IMR-90 (cell line): Measurements from ENCODE around the gene IFNGR1. TPM values are rescaled to one million over a fixed set of nuclear protein-coding genes. Genes with fewer than 3 reads are reported as not detected.

Experiments
- ATAC-seq: fragments of 200-7000 bp; cut with Tn5 transposase; 2 replicates; pipeline ENCODE4 v1.9.1; 2020; ENCODE audit warnings: low read depth, mild to moderate bottlenecking, moderate library complexity
- BruUV-seq: library from RNA; stranded (reverse); fragments of 400-500 nt; replicated peaks from 2 replicates; lab custom pipeline; 2021; lab: Mats Ljungman, UMichigan
- CTCF ChIA-PET: fragments of 300-600 bp; formaldehyde crosslinking; extraction: SDS; loops from one replicate; lab custom pipeline; 2021; ENCODE audit warnings: antibody characterized with exemption; lab: Yijun Ruan, JAX
- POLR2A ChIA-PET: fragments of 300-600 bp; sonication (Branson Sonifier 250); formaldehyde crosslinking; loops from one replicate; lab custom pipeline; 2022; ENCODE audit warnings: antibody characterized with exemption; ENCODE audit not compliant: unreplicated experiment; lab: Charles Lee
- DNase-seq: peaks from one replicate; pipeline ENCODE4 v3.0.0; 2013
- H2AFZ ChIP-seq: replicated peaks from 2 replicates; pipeline ENCODE3; 2013; ENCODE audit warnings: low read length, mild to moderate bottlenecking; ENCODE audit not compliant: poor library complexity
- H2AK5ac ChIP-seq: 2 replicates; pipeline ENCODE4 v1.6.1; 2013; ENCODE audit warnings: low read depth, low read length, inconsistent platforms
- H2AK9ac ChIP-seq: replicated peaks from 2 replicates; pipeline ENCODE3; 2013; ENCODE audit warnings: mild to moderate bottlenecking, low read depth, low read length, moderate library complexity; ENCODE audit not compliant: poor library complexity
- H2BK120ac ChIP-seq: 2 replicates; pipeline ENCODE4 v1.6.1; 2013; ENCODE audit warnings: low read depth, low read length, inconsistent platforms
- H2BK15ac ChIP-seq: 3 replicates; pipeline ENCODE4 v1.6.1; 2013; ENCODE audit warnings: low read depth, low read length, inconsistent platforms
- H2BK20ac ChIP-seq: 2 replicates; pipeline ENCODE4 v1.6.1; 2013; ENCODE audit warnings: low read depth, mild to moderate bottlenecking, inconsistent platforms, low read length, moderate library complexity
- H2BK5ac ChIP-seq: 2 replicates; pipeline ENCODE4 v1.6.1; 2013; ENCODE audit warnings: mild to moderate bottlenecking, low read depth, low read length, inconsistent platforms; ENCODE audit not compliant: poor library complexity, severe bottlenecking
- H3K14ac ChIP-seq: replicated peaks from 2 replicates; pipeline ENCODE4 v1.6.1; 2013; ENCODE audit warnings: low read depth, low read length, inconsistent platforms
- H3K18ac ChIP-seq: 2 replicates; pipeline ENCODE4 v1.6.1; 2013; ENCODE audit warnings: low read depth, low read length, control low read depth
- H3K23ac ChIP-seq: 2 replicates; pipeline ENCODE4 v1.6.1; 2013; ENCODE audit warnings: low read depth, low read length, inconsistent platforms
- H3K27ac ChIP-seq: 2 replicates; pipeline ENCODE4 v1.5.1; 2013; ENCODE audit warnings: mild to moderate bottlenecking, control low read depth, low read length; ENCODE audit not compliant: insufficient read depth
- H3K27me3 ChIP-seq: 2 replicates; pipeline ENCODE4 v1.6.1; 2013; ENCODE audit warnings: low read length; ENCODE audit not compliant: control insufficient read depth, insufficient read depth
- H3K36me3 ChIP-seq: 2 replicates; pipeline ENCODE4 v1.6.1; 2013; ENCODE audit warnings: low read length, mixed read lengths; ENCODE audit not compliant: control insufficient read depth, insufficient read depth
- H3K4ac ChIP-seq: 2 replicates; pipeline ENCODE4 v1.6.1; 2013; ENCODE audit warnings: low read depth, low read length, inconsistent platforms
- H3K4me1 ChIP-seq: 2 replicates; pipeline ENCODE4 v1.6.1; 2013; ENCODE audit warnings: low read length, mixed read lengths; ENCODE audit not compliant: control insufficient read depth, insufficient read depth
- H3K4me2 ChIP-seq: 2 replicates; pipeline ENCODE4 v1.6.1; 2013; ENCODE audit warnings: low read depth, mild to moderate bottlenecking, control low read depth, low read length, moderate library complexity
- H3K4me3 ChIP-seq: 2 replicates; pipeline ENCODE4 v1.5.1; 2013; ENCODE audit warnings: low read depth, mild to moderate bottlenecking, control low read depth, low read length, moderate library complexity; ENCODE audit not compliant: insufficient read depth
- H3K56ac ChIP-seq: 2 replicates; pipeline ENCODE4 v1.6.1; 2013; ENCODE audit warnings: low read length, inconsistent platforms; ENCODE audit not compliant: insufficient read depth; ENCODE audit errors: extremely low read depth
- H3K79me1 ChIP-seq, 2 experiments: 2 replicates each; pipeline ENCODE4 v1.6.1; 2013; ENCODE audit warnings: low read length in 2 of 2, inconsistent platforms in 1 of 2, low read depth in 1 of 2
- H3K9ac ChIP-seq: 2 replicates; pipeline ENCODE4 v1.6.1; 2013; ENCODE audit warnings: low read depth, low read length, control low read depth
- H3K9me1 ChIP-seq: 2 replicates; pipeline ENCODE4 v1.6.1; 2013; ENCODE audit warnings: low read length, inconsistent platforms; ENCODE audit not compliant: insufficient read depth
- H3K9me3 ChIP-seq: 2 replicates; pipeline ENCODE4 v1.6.1; 2013; ENCODE audit warnings: low read length; ENCODE audit not compliant: control insufficient read depth, insufficient read depth
- H4K20me1 ChIP-seq: 2 replicates; pipeline ENCODE4 v1.6.1; 2013; ENCODE audit warnings: low read length, inconsistent platforms; ENCODE audit not compliant: insufficient read depth
- H4K5ac ChIP-seq: 2 replicates; pipeline ENCODE4 v1.6.1; 2013; ENCODE audit warnings: mild to moderate bottlenecking, low read depth, low read length, control low read depth
- H4K8ac ChIP-seq, 2 experiments: 2 replicates each; pipeline ENCODE4 v1.6.1; 2013; ENCODE audit warnings: low read depth in 2 of 2, low read length in 2 of 2, control low read depth in 1 of 2, inconsistent platforms in 1 of 2
- H4K91ac ChIP-seq: 2 replicates; pipeline ENCODE4 v1.6.1; 2013; ENCODE audit warnings: low read depth, low read length, inconsistent platforms; ENCODE audit not compliant: insufficient read depth
- BHLHE40 ChIP-seq: fragments of 150-350 bp; IDR thresholded peaks from 2 replicates; pipeline ENCODE4 v1.6.1; 2016; ENCODE audit warnings: mild to moderate bottlenecking, low read depth, low read length
- FOS ChIP-seq: fragments of 150-350 bp; IDR thresholded peaks from 2 replicates; pipeline ENCODE4 v1.6.1; 2016; ENCODE audit warnings: low read depth, low read length
- MAFK ChIP-seq: IDR thresholded peaks from 2 replicates; pipeline ENCODE4 v1.6.1; 2012; ENCODE audit warnings: low read depth, low read length, improper control_type of control experiment
- MAZ ChIP-seq: IDR thresholded peaks from 2 replicates; pipeline ENCODE4 v1.6.1; 2012; ENCODE audit warnings: low read depth, mild to moderate bottlenecking, low read length, improper control_type of control experiment, moderate library complexity, borderline replicate concordance
- NFE2L2 ChIP-seq: fragments of 150-350 bp; IDR thresholded peaks from 2 replicates; pipeline ENCODE4 v1.6.1; 2016; ENCODE audit warnings: low read depth, mild to moderate bottlenecking, low read length
- POLR2A ChIP-seq: IDR thresholded peaks from 2 replicates; pipeline ENCODE4 v1.6.1; 2012; ENCODE audit warnings: mild to moderate bottlenecking, low read depth, low read length
- RCOR1 ChIP-seq: IDR thresholded peaks from 2 replicates; pipeline ENCODE4 v1.6.1; 2012; ENCODE audit warnings: mild to moderate bottlenecking, low read length, improper control_type of control experiment; ENCODE audit not compliant: insufficient replicate concordance
- RFX5 ChIP-seq: IDR thresholded peaks from 2 replicates; pipeline ENCODE4 v1.8.0; 2012; ENCODE audit warnings: low read depth, mild to moderate bottlenecking, low read length, moderate library complexity
- SMC3 ChIP-seq: fragments of 150-350 bp; IDR thresholded peaks from 2 replicates; pipeline ENCODE4 v1.6.1; 2016; ENCODE audit warnings: low read depth, mild to moderate bottlenecking, antibody characterized with exemption, low read length, moderate library complexity
- WGBS, 2 experiments: methylation state at CpG; one replicate each; pipeline versions ENCODE4 v1.1.5 to v1.1.7; 2013; ENCODE audit warnings: missing lambda C conversion rate in 2 of 2; ENCODE audit not compliant: insufficient read length in 1 of 2; ENCODE audit errors: extremely low coverage in 2 of 2; 5-methylcytosine and 5-hydroxymethylcytosine counted together
- dilution Hi-C: fragments of 300-500 bp; cut with HindIII; formaldehyde crosslinking; loops from one replicate; pipeline ENCODE4 v1.14.3; 2018; ENCODE audit warnings: low sequenced_read_pairs; ENCODE audit not compliant: unreplicated experiment
- in situ Hi-C: fragments of 300-500 bp; cut with MboI; formaldehyde crosslinking; loops from 3 replicates; pipeline ENCODE4 v1.14.3; 2019; ENCODE audit warnings: low sequenced_read_pairs, inconsistent platforms, mixed read lengths
- intact Hi-C: fragments of 100-400 bp; cut with micrococcal nuclease; formaldehyde crosslinking; loops from 2 replicates; pipeline ENCODE4 v1.10.0; 2022
- polyA plus RNA-seq, 3 experiments: library from polyadenylated mRNA; depleted of rRNA; stranded (reverse); fragments of >200 nt; gene quantifications; 2 replicates each; pipeline ENCODE4 v1.2.3, GENCODE V29; 2012; ENCODE audit warnings: low replicate concordance in 1 of 3
- total RNA-seq: library from RNA; depleted of rRNA; stranded (reverse); fragments of >200 nt; gene quantifications from 2 replicates; pipeline ENCODE4 v1.2.3, GENCODE V29; 2012
- TF ChIP-seq, protein P1 (sequence below): fragments of 150-350 bp; IDR thresholded peaks from 2 replicates; pipeline ENCODE4 v1.6.1; 2016; ENCODE audit warnings: low read depth, mild to moderate bottlenecking, low read length, moderate library complexity, borderline replicate concordance
- TF ChIP-seq, protein P2 (sequence below): fragments of 150-350 bp; IDR thresholded peaks from 2 replicates; pipeline ENCODE4 v1.6.1; 2017; ENCODE audit warnings: mild to moderate bottlenecking, antibody characterized with exemption, low read length, low read depth
- TF ChIP-seq, protein P3 (sequence below): conservative IDR thresholded peaks from 2 replicates; pipeline ENCODE4 v1.5.1; 2012; ENCODE audit warnings: mild to moderate bottlenecking, low read depth, low read length, improper control_type of control experiment

The IFNGR1 gene
- total and polyA plus RNA-seq, 2 of the 4 experiments (the other 2 are of a cell fraction) = 19.1 to 25.6 TPM

DNA sequence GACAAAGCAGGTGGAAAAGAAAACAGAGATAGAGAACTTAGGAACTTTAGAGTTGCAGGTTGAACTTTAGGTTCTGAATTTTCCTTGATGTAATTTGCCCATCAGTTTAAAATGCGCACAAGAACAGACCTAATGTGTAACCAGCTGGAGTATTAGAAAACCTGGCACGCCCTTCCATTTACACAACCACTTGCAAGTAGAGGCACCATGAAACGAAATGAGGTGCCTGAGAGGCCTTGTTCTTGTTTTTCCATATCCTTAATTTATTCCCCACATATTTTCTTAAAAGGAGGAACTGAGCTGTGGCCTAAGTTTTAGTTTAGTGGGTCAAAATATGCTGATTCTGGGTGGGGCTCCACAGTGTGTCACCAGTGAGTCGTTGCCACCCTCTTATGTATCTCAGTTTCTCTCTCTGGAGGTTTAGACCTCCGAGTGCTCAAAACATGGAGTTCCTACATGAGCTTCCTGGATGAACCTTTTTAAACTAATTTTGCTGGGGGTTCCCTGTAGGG, 28.5 kb downstream of the IFNGR1 start:
- Histone ChIP-seq H2BK15ac (no peak overlapping the region), H3K27me3 (no peaks in the 10 kb centered on the region), H2BK5ac (no peak overlapping the region), H4K8ac (no peak overlapping the region), H2AFZ (no peak overlapping the region), H3K9ac (no peak overlapping the region), H3K4me2 (no peak overlapping the region), H3K9me1 (no peaks in the 10 kb centered on the region), H3K18ac (no peak overlapping the region), H2BK120ac (no peak overlapping the region), H3K14ac (no peak overlapping the region), H4K20me1 (no peaks in the 10 kb centered on the region), H3K4me3 (no peak overlapping the region), H3K9me3 (peaks cover 5% of the 10 kb centered on the region), H3K4ac (no peak overlapping the region), H3K4me1 (no peaks in the 10 kb centered on the region), H3K56ac (no peak overlapping the region), H4K91ac (no peak overlapping the region), H2AK9ac (no peak overlapping the region), H3K79me1 (no peaks in the 10 kb centered on the region), H2AK5ac (no peak overlapping the region), H3K27ac (no peak overlapping the region), H2BK20ac (no peak overlapping the region), H4K5ac (no peak overlapping the region), H3K36me3 (no peaks in the 10 kb centered on the region), H3K23ac (no peak overlapping the region)
- ATAC-seq = no peak
- no CpG with 5 or more reads among the region's 5 CpGs for WGBS, 2 experiments
- DNase-seq = no peak
- intact Hi-C loops (no loop called here), in situ Hi-C loops (no loop called here), dilution Hi-C loops (no loop called here)
- TF ChIP-seq SMC3 (no peak), FOS (no peak), NFE2L2 (no peak), RFX5 (no peak), RCOR1 (no peak), MAZ (no peak), MAFK (no peak), BHLHE40 (no peak), POLR2A (no peak)
- TF ChIP-seq, protein P1, sequence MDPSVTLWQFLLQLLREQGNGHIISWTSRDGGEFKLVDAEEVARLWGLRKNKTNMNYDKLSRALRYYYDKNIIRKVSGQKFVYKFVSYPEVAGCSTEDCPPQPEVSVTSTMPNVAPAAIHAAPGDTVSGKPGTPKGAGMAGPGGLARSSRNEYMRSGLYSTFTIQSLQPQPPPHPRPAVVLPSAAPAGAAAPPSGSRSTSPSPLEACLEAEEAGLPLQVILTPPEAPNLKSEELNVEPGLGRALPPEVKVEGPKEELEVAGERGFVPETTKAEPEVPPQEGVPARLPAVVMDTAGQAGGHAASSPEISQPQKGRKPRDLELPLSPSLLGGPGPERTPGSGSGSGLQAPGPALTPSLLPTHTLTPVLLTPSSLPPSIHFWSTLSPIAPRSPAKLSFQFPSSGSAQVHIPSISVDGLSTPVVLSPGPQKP = no peak
- TF ChIP-seq, protein P2, sequence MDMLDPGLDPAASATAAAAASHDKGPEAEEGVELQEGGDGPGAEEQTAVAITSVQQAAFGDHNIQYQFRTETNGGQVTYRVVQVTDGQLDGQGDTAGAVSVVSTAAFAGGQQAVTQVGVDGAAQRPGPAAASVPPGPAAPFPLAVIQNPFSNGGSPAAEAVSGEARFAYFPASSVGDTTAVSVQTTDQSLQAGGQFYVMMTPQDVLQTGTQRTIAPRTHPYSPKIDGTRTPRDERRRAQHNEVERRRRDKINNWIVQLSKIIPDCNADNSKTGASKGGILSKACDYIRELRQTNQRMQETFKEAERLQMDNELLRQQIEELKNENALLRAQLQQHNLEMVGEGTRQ = no peak
- TF ChIP-seq, protein P3, sequence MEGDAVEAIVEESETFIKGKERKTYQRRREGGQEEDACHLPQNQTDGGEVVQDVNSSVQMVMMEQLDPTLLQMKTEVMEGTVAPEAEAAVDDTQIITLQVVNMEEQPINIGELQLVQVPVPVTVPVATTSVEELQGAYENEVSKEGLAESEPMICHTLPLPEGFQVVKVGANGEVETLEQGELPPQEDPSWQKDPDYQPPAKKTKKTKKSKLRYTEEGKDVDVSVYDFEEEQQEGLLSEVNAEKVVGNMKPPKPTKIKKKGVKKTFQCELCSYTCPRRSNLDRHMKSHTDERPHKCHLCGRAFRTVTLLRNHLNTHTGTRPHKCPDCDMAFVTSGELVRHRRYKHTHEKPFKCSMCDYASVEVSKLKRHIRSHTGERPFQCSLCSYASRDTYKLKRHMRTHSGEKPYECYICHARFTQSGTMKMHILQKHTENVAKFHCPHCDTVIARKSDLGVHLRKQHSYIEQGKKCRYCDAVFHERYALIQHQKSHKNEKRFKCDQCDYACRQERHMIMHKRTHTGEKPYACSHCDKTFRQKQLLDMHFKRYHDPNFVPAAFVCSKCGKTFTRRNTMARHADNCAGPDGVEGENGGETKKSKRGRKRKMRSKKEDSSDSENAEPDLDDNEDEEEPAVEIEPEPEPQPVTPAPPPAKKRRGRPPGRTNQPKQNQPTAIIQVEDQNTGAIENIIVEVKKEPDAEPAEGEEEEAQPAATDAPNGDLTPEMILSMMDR = no peak
- CTCF ChIA-PET = no interaction called here
- POLR2A ChIA-PET = no interaction called here
- no TSS peak for BruUV-seq
